GM12878 (cell line): ENCODE measurements around the gene MRS2. TPM values are rescaled to one million over a fixed set of nuclear protein-coding genes. Genes with fewer than 3 reads are reported as not detected.

Source experiments
- ATAC-seq: fragments of 200-7000 bp; cut with Tn5 transposase; 3 replicates; pipeline ENCODE4 v1.9.1; 2020; ENCODE audit warnings: mild to moderate bottlenecking, moderate library complexity
- BruUV-seq: library from RNA; stranded (reverse); fragments of 400-500 nt; replicated peaks from 2 replicates; lab custom pipeline; 2021; lab: Mats Ljungman, UMichigan
- CTCF ChIA-PET: fragments of 300-600 bp; sonication (Branson Sonifier 250); formaldehyde crosslinking; extraction: SDS; loops from one replicate; lab custom pipeline; 2021; ENCODE audit warnings: inconsistent platforms; lab: Yijun Ruan, JAX
- POLR2A ChIA-PET: fragments of 350-600 bp; formaldehyde crosslinking; extraction: SDS; loops from one replicate; lab custom pipeline; 2021; ENCODE audit warnings: inconsistent platforms; lab: Charles Lee
- RAD21 ChIA-PET: fragments of 300-600 bp; sonication (Branson Sonifier 250); formaldehyde crosslinking; loops from one replicate; lab custom pipeline; 2023; ENCODE audit warnings: antibody characterized with exemption; ENCODE audit not compliant: unreplicated experiment; lab: Charles Lee
- SMC1A ChIA-PET: fragments of 300-600 bp; sonication (Branson Sonifier 250); formaldehyde crosslinking; loops from one replicate; lab custom pipeline; 2023; ENCODE audit not compliant: unreplicated experiment, uncharacterized antibody; lab: Charles Lee
- DNase-seq: peaks from one replicate; pipeline ENCODE4 v3.0.0-alpha.2; 2011; ENCODE audit warnings: low read depth, low spot score
- FAIRE-seq: peaks from 3 replicates; lab custom pipeline; 2011; peaks lifted over from hg19 to GRCh38; lab: Jason Lieb, UNC
- H2AFZ ChIP-seq: 2 replicates; pipeline ENCODE4 v1.6.0; 2011; ENCODE audit warnings: low read depth, low read length, control low read depth; ENCODE audit not compliant: control insufficient read depth
- H3K27ac ChIP-seq: 2 replicates; pipeline ENCODE4 v1.5.1; 2011; ENCODE audit warnings: control low read depth; ENCODE audit not compliant: control insufficient read depth, insufficient read depth
- H3K27me3 ChIP-seq, 2 experiments: replicated peaks in 1 of 2; 2 replicates each; pipeline versions ENCODE4 v1.6.0 to v1.6.1; 2011; ENCODE audit warnings: low read length in 1 of 2; ENCODE audit not compliant: control insufficient read depth in 2 of 2, insufficient read depth in 2 of 2
- H3K36me3 ChIP-seq, 2 experiments: 2 replicates each; pipeline ENCODE4 v1.5.1; 2011; ENCODE audit warnings: low read length in 1 of 2; ENCODE audit not compliant: control insufficient read depth in 2 of 2, insufficient read depth in 2 of 2
- H3K4me1 ChIP-seq: 2 replicates; pipeline ENCODE4 v1.6.1; 2011; ENCODE audit warnings: mild to moderate bottlenecking, low read length, moderate library complexity, mixed read lengths; ENCODE audit not compliant: control insufficient read depth, insufficient read depth
- H3K4me2 ChIP-seq: 2 replicates; pipeline ENCODE4 v1.6.0; 2011; ENCODE audit warnings: control low read depth; ENCODE audit not compliant: control insufficient read depth, insufficient read depth
- H3K4me3 ChIP-seq: fragments of 200-600 bp; sonication (generic); 2 replicates; pipeline ENCODE4 v1.5.1; 2016
- H3K79me2 ChIP-seq: 2 replicates; pipeline ENCODE4 v1.6.0; 2011; ENCODE audit warnings: low read length; ENCODE audit not compliant: control insufficient read depth, insufficient read depth
- H3K9ac ChIP-seq: 2 replicates; pipeline ENCODE4 v1.8.0; 2011; ENCODE audit warnings: low read length, control low read depth, mixed read lengths; ENCODE audit not compliant: control insufficient read depth, insufficient read depth
- H3K9me3 ChIP-seq: replicated peaks from 3 replicates; pipeline ENCODE4 v1.5.1; 2011; ENCODE audit warnings: mild to moderate bottlenecking, low read length; ENCODE audit not compliant: control insufficient read depth, insufficient read depth
- H4K20me1 ChIP-seq: 2 replicates; pipeline ENCODE4 v1.6.0; 2011; ENCODE audit not compliant: control insufficient read depth, insufficient read depth
- ASH2L ChIP-seq: fragments of 300-600, 200-600 bp; sonication (generic); IDR thresholded peaks from 2 replicates; pipeline ENCODE4 v1.6.1; 2017; ENCODE audit warnings: low read depth, mild to moderate bottlenecking, borderline replicate concordance
- BACH1 ChIP-seq: fragments of 450-650 bp; IDR thresholded peaks from 2 replicates; pipeline ENCODE4 v1.6.1; 2017; ENCODE audit warnings: mild to moderate bottlenecking, borderline replicate concordance
- BCL11A ChIP-seq: IDR thresholded peaks from 2 replicates; pipeline ENCODE4 v1.6.1; 2011; ENCODE audit warnings: low read depth, low read length
- BRCA1 ChIP-seq: IDR thresholded peaks from 2 replicates; pipeline ENCODE4 v1.6.1; 2011; ENCODE audit warnings: low read depth, low read length, improper control_type of control experiment
- CHD2 ChIP-seq: IDR thresholded peaks from 2 replicates; pipeline ENCODE4 v1.6.1; 2011; ENCODE audit warnings: low read depth, low read length, improper control_type of control experiment, borderline replicate concordance
- CTCF ChIP-seq, 3 experiments: IDR thresholded peaks in 2 of 3; conservative IDR thresholded peaks in 1 of 3; 2 replicates each; pipeline ENCODE4 v1.5.1; 2011; ENCODE audit warnings: low read depth in 3 of 3, low read length in 3 of 3, mild to moderate bottlenecking in 3 of 3, control low read depth in 2 of 3, moderate library complexity in 2 of 3, inconsistent platforms in 1 of 3, mixed read lengths in 1 of 3; ENCODE audit not compliant: control insufficient read depth in 2 of 3, insufficient read depth in 1 of 3; ENCODE audit errors: extremely low read depth in 1 of 3
- FOXK2 ChIP-seq: fragments of 450-650 bp; IDR thresholded peaks from 2 replicates; pipeline ENCODE4 v1.6.1; 2017; ENCODE audit warnings: mild to moderate bottlenecking, moderate library complexity
- IRF5 ChIP-seq: fragments of 450-650 bp; IDR thresholded peaks from 2 replicates; pipeline ENCODE4 v1.6.1; 2017; ENCODE audit warnings: borderline replicate concordance
- POLR2A ChIP-seq: IDR thresholded peaks from 2 replicates; pipeline ENCODE4 v1.6.1; 2011; ENCODE audit warnings: low read depth, mild to moderate bottlenecking, low read length
- RAD21 ChIP-seq: IDR thresholded peaks from 2 replicates; pipeline ENCODE4 v1.6.1; 2011; ENCODE audit warnings: mild to moderate bottlenecking, low read depth, low read length, moderate library complexity; ENCODE audit not compliant: insufficient read depth
- STAT1 ChIP-seq: fragments of 450-650 bp; conservative IDR thresholded peaks from 2 replicates; pipeline ENCODE4 v1.6.1; 2014; ENCODE audit warnings: antibody characterized with exemption, mild to moderate bottlenecking
- TARDBP ChIP-seq: IDR thresholded peaks from 2 replicates; pipeline ENCODE4 v1.6.1; 2016; ENCODE audit warnings: borderline replicate concordance
- USF1 ChIP-seq: IDR thresholded peaks from 2 replicates; pipeline ENCODE4 v1.6.1; 2011; ENCODE audit warnings: borderline replicate concordance, low read depth, mild to moderate bottlenecking, moderate library complexity, mixed read lengths, low read length; ENCODE audit not compliant: insufficient read depth; ENCODE audit errors: extremely low read length
- ZNF217 ChIP-seq: fragments of 450-650 bp; IDR thresholded peaks from 2 replicates; pipeline ENCODE4 v1.6.1; 2017; ENCODE audit warnings: antibody characterized with exemption, mild to moderate bottlenecking
- ZNF687 ChIP-seq: fragments of 450-650 bp; IDR thresholded peaks from 2 replicates; pipeline ENCODE4 v1.6.1; 2017; ENCODE audit warnings: mild to moderate bottlenecking, moderate library complexity
- WGBS: methylation state at CpG from one replicate; pipeline ENCODE4 v1.1.6; 2016; ENCODE audit warnings: low lambda C conversion rate; ENCODE audit not compliant: insufficient replicate concordance, insufficient coverage; ENCODE audit errors: missing lambda C conversion rate; 5-methylcytosine and 5-hydroxymethylcytosine counted together
- in situ Hi-C: fragments of 300-500 bp; cut with MboI; formaldehyde crosslinking; loops from 9 replicates; pipeline ENCODE4 v1.14.3; 2018; ENCODE audit warnings: mixed read lengths
- intact Hi-C: fragments of 100-400 bp; cut with micrococcal nuclease; formaldehyde crosslinking; loops from one replicate; pipeline ENCODE4 v1.14.2; 2022; ENCODE audit not compliant: unreplicated experiment
- polyA plus RNA-seq, 11 experiments: library from polyadenylated mRNA; depleted of rRNA in 4 of 11; unstranded in 6 of 11; stranded (reverse) in 5 of 11; fragments of >200 nt; fragmentation: Nextera tagmentation in 4 of 11; fragmentation: Illumina TruSeq in 1 of 11; extraction: Ambion mirVana in 4 of 11; extraction: Trizol in 1 of 11; gene quantifications; 1 replicate in 1 of 11; 2 replicates in 10 of 11; pipeline versions ENCODE4 v1.2.1 to v1.2.3, GENCODE V29; 2011 to 2016; ENCODE audit warnings: inconsistent platforms in 2 of 11, missing spikeins in 2 of 11, low read depth in 1 of 11
- total RNA-seq, 4 experiments: library from RNA; depleted of rRNA in 3 of 4; stranded (reverse); fragments of >200 nt in 3 of 4; fragmentation: Illumina TruSeq in 1 of 4; extraction: Trizol in 1 of 4; gene quantifications; 2 replicates each; pipeline versions ENCODE4 v1.2.1 to v1.2.3, GENCODE V29; 2013 to 2021

MRS2 gene
- total and polyA plus RNA-seq, 10 of the 15 experiments (the other 5 are each of a cell fraction or from before 2014, with no cell fraction given), result 7.5 to 29.9 (median 24.2) TPM

- no peak for TF ChIP-seq CTCF (IDR thresholded peaks at IDR 0.05 in 2 of 3, conservative IDR thresholded peaks at IDR 0.05 in 1 of 3; ENCODE audit: control insufficient read depth in 2 of 3, extremely low read depth in 1 of 3, insufficient read depth in 1 of 3, low read depth in 3 of 3, low read length in 3 of 3)
- TF ChIP-seq, all 136 proteins: peak for 0
Observed at GRCh38 chr6:24458941-24459340, 56.2 kb downstream of the MRS2 start (continued).

GRCh38 chr6:24460966-24461365 lies 58.2 kb downstream of the MRS2 start:
- WGBS, result 71% methylated on average over 4 of the region's 4 CpGs
- H3K79me2 ChIP-seq, result no peaks in the 10 kb centered on the region
- no TSS peak for BruUV-seq
- ATAC-seq (no peak), DNase-seq (no peak), FAIRE-seq (no peak)
- ChIA-PET SMC1A (no interaction called here), POLR2A (no interaction called here), CTCF (no interaction called here), RAD21 (no interaction called here)
- H2AFZ ChIP-seq, result no peak overlapping the region
- H3K4me2 ChIP-seq, result no peak overlapping the region
- no peaks in the 10 kb centered on the region for H3K4me1 ChIP-seq
- no peaks in the 10 kb centered on the region for H3K9me3 ChIP-seq
- no peak overlapping the region for H3K27ac ChIP-seq
- no peaks in the 10 kb centered on the region for H3K36me3 ChIP-seq
- H3K27me3 ChIP-seq, result no peaks in the 10 kb centered on the region
- intact Hi-C loops, result no loop called here
- H3K9ac ChIP-seq, result no peak overlapping the region
- H4K20me1 ChIP-seq, result no peaks in the 10 kb centered on the region
- TF ChIP-seq RAD21 (no peak), TARDBP (no peak), BCL11A (no peak), ASH2L (no peak), BRCA1 (no peak), FOXK2 (no peak), ZNF687 (no peak), CHD2 (no peak), POLR2A (no peak), BACH1 (no peak), USF1 (no peak), IRF5 (no peak), STAT1 (no peak), ZNF217 (no peak)
- TF ChIP-seq, all 136 proteins: peak for 0
- no peak overlapping the region for H3K4me3 ChIP-seq
- in situ Hi-C loops, result no loop called here
